ENCODE data around the gene ASL.
"Not testable (repeated sequence)": the region's sequence is repeated elsewhere in the genome, so short reads cannot be mapped to it uniquely, and the experiment has no call there.

GRCh38 chr7:66102168-66102567, 26.5 kb downstream of the ASL start:
- TF ChIP-seq POLR2A, CTCF (IDR thresholded peaks at IDR 0.05): not testable (repeated sequence)

Measured in uterus (tissue), 2 donors.